Pancreas (tissue), 10 donors: ENCODE measurements around the gene MCM7. TPM values are rescaled to one million over a fixed set of nuclear protein-coding genes. Genes with fewer than 3 reads are reported as not detected.

ENCODE experiments used
- ATAC-seq, 4 donors: fragments of 200-7000 bp; cut with Tn5 transposase; one replicate each; pipeline versions ENCODE4 v1.8.0 to v1.9.1; 2020; ENCODE audit warnings: mild to moderate bottlenecking in 4 of 4, moderate library complexity in 4 of 4
- DNase-seq, 6 donors: peaks; one replicate each; pipeline ENCODE4 v3.0.0-alpha.2; 2020
- FAIRE-seq: peaks from 2 replicates; lab custom pipeline; 2012; peaks lifted over from hg19 to GRCh38; lab: Jason Lieb, UNC
- H3K27ac ChIP-seq, 4 donors: fragments of 200-600 bp; sonication (generic); 1 replicate in 3 of 4; 2 replicates in 1 of 4; pipeline versions ENCODE4 v1.5.0 to v1.8.0; 2020
- H3K27me3 ChIP-seq, 4 donors: fragments of 200-600 bp; one replicate each; pipeline ENCODE4 v1.8.0; 2021
- H3K36me3 ChIP-seq, 3 donors: fragments of 200-600 bp; sonication (generic) in 1 of 3; one replicate each; pipeline versions ENCODE4 v1.5.0 to v1.8.0; 2020 to 2021
- H3K4me1 ChIP-seq, 3 donors: fragments of 200-600 bp; one replicate each; pipeline ENCODE4 v1.8.0; 2021
- H3K4me3 ChIP-seq, 4 donors: fragments of 200-600 bp; sonication (generic) in 2 of 4; one replicate each; pipeline versions ENCODE4 v1.5.0 to v1.8.0; 2020 to 2021
- H3K9me3 ChIP-seq, 4 donors: fragments of 200-600 bp; one replicate each; pipeline ENCODE4 v1.8.0; 2021
- CTCF ChIP-seq, 4 donors: fragments of 200-600 bp; sonication (generic) in 3 of 4; IDR thresholded peaks; one replicate each; pipeline versions ENCODE4 v1.5.0 to v1.8.0; 2021; ENCODE audit warnings: antibody characterized with exemption in 4 of 4
- WGBS, 2 donors: extraction: QIAGEN DNeasy Blood & Tissue Kit; methylation state at CpG; one replicate each; pipeline ENCODE4 v1.1.7; 2013; 5-methylcytosine and 5-hydroxymethylcytosine counted together
- intact Hi-C, 3 donors: fragments of 100-400 bp; cut with DNase I; formaldehyde crosslinking; loops; one replicate each; pipeline versions ENCODE4 v1.11.1 to v1.14.2; 2022
- polyA plus RNA-seq, 2 donors: library from polyadenylated mRNA; stranded (reverse); fragments of 200-250 nt; gene quantifications; one replicate each; pipeline ENCODE4 v1.2.3, GENCODE V29; 2013
- total RNA-seq, 6 donors: library from RNA; stranded (reverse); fragmentation: NEBNext Ultra II Directional in 4 of 6; extraction: Animal tissue kit (Norgen Biotek cat#: 25700) in 4 of 6; gene quantifications; one replicate each; pipeline versions ENCODE4 v1.2.1 to v1.2.4, GENCODE V29; 2021 to 2023
- donor health status: healthy with polysubstance abuse.
- donor health status: DM: no; HTN: no; CAD: no; lungs with moderate emphysema.
- donor health status: DM: no; HTN: no; CAD: no.
- donor health status: control.
- donor health status: control.
- donor health status: Bipolar disorder and iron deficiency.
- donor health status: DM: yes; HTN: yes; CAD: no.
- donor health status: DM: no; HTN: no; CAD: no.
- donor health status: DM: no; HTN: no; CAD: no.
- donor health status: DM: yes; HTN: yes; CAD: no.

MCM7 gene
- total and polyA plus RNA-seq, 8 donors, result 21.7 to 77.0 (median 27.4) TPM

GRCh38 chr7:100081535-100082102 is 19.6 kb downstream of the MCM7 start, which contains the start of gene ZNF3:
Gene ZNF3, minus strand, starts transcription at chr7:100081723. Its CDS starts 4,366 bp downstream, at chr7:100077357.
- FAIRE-seq (no peak), DNase-seq (peak; percentile 97 to 99 (median 98)), ATAC-seq (peak; percentile 92 to 97 (median 94))
- Histone ChIP-seq H3K27ac (peak within 1 kb of the TSS; percentile 55 to 90 (median 84)), H3K4me1 (peaks cover 0 to 16% (median 15%) of the 10 kb centered on the region in 3 donors), H3K4me3 (peak within 1 kb of the TSS; percentile 74 to 95 (median 86)), H3K27me3 (no peaks in the 10 kb centered on the region), H3K36me3 (peaks cover 0 to 7% (median 7%) of the 10 kb centered on the region in 3 donors), H3K9me3 (no peaks in the 10 kb centered on the region)
- 0 to 1% methylated on average over 50 to 55 of the region's 55 CpGs for WGBS, 2 donors
- intact Hi-C loops, result no loop called here
- TF ChIP-seq CTCF (IDR thresholded peaks at IDR 0.05), result peak; percentile 86 to 97 (median 94)

GRCh38 chr7:100080907-100081534 is 20.2 kb downstream of the MCM7 start:
- Histone ChIP-seq H3K27ac (peak overlapping the region; percentile 55 to 90 (median 63)), H3K27me3 (no peaks in the 10 kb centered on the region), H3K4me3 (peak overlapping the region; percentile 74 to 95 (median 86)), H3K36me3 (peaks cover 0 to 13% (median 11%) of the 10 kb centered on the region in 3 donors), H3K9me3 (no peaks in the 10 kb centered on the region), H3K4me1 (peaks cover 0 to 16% (median 15%) of the 10 kb centered on the region in 3 donors)
- no peak for TF ChIP-seq CTCF (IDR thresholded peaks at IDR 0.05)
- DNase-seq (no peak), FAIRE-seq (no peak), ATAC-seq (peak in 2 of 4 donors; percentile 5 to 14)
- intact Hi-C loops, result no loop called here
- WGBS, 2 donors, result 1% methylated on average over 34 of the region's 34 CpGs

GRCh38 chr7:100079024-100079560 is 22.1 kb downstream of the MCM7 start:
- DNase-seq, result no peak

GRCh38 chr7:100077205-100077604 is 24.0 kb downstream of the MCM7 start:
- DNase-seq (no peak), FAIRE-seq (no peak), ATAC-seq (no peak)
- Histone ChIP-seq H3K36me3 (peaks cover 4 to 51% (median 42%) of the 10 kb centered on the region in 3 donors), H3K4me3 (no peak overlapping the region), H3K9me3 (no peaks in the 10 kb centered on the region), H3K4me1 (peaks cover 0 to 15% (median 13%) of the 10 kb centered on the region in 3 donors), H3K27me3 (no peaks in the 10 kb centered on the region), H3K27ac (no peak overlapping the region)
- intact Hi-C loops, result no loop called here
- TF ChIP-seq CTCF (IDR thresholded peaks at IDR 0.05), result no peak
- 91 to 92% methylated on average over 4 of the region's 4 CpGs for WGBS, 2 donors

More at GRCh38 chr7:100079024-100079560, 22.1 kb downstream of the MCM7 start:
- ATAC-seq (no peak), FAIRE-seq (no peak)
- Histone ChIP-seq H3K27ac (no peak overlapping the region), H3K4me3 (no peak overlapping the region), H3K4me1 (peaks cover 0 to 16% (median 15%) of the 10 kb centered on the region in 3 donors), H3K9me3 (no peaks in the 10 kb centered on the region), H3K27me3 (no peaks in the 10 kb centered on the region), H3K36me3 (peaks cover 3 to 32% (median 26%) of the 10 kb centered on the region in 3 donors)
- WGBS, 2 donors, result 52 to 63% methylated on average over 7 of the region's 7 CpGs
- intact Hi-C loops, result no loop called here
- TF ChIP-seq CTCF (IDR thresholded peaks at IDR 0.05), result no peak
